NCI-H748 treated with DMSO at 0.1 percent for 48 hours (cell line): Measurements from ENCODE around the gene TNFRSF1A.

Source experiments
- DNase-seq: peaks from one replicate; lab custom pipeline; 2025; lab: John Stamatoyannopoulos, UW

The TNFRSF1A gene

GRCh38 chr12:6336889-6337853 is 4.7 kb downstream of the TNFRSF1A start:
- no peak for DNase-seq

- no peak for DNase-seq
These were observed 5.6 kb downstream of the TNFRSF1A start for GRCh38 chr12:6336079-6336888.

DNA sequence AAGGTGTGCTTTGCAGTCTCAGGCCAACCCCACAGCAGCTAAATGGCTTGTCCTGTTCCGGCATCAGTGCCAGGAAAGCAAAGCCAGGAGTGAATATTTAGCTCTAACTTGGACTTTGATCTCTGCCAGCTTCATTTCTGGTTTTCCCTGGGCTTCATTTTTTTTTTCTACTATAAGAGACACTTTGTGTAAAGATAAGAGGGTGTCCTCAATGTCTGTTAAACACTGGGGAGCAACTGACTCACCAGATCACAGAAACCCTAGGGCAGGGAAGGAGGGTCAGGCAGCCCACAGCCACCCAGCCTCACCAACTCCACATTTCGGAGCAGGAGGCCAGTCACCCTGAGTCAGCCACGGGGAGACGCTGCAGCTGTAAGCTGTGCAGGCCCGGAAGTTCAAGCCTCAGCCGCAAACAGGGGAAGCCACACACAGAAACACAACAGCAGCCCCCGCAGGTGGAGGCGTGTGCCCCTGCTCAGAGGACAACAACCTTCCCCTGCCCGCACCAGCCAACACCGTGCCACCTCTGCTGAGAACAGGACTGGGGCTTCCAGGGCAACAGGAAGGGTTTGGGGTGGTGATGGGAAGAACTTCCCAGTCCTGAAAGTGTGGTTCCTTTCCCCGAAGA is 6.3 kb downstream of the TNFRSF1A start:
- DNase-seq = no peak

GRCh38 chr12:6334940-6335450 is 6.9 kb downstream of the TNFRSF1A start:
- DNase-seq = no peak

DNA sequence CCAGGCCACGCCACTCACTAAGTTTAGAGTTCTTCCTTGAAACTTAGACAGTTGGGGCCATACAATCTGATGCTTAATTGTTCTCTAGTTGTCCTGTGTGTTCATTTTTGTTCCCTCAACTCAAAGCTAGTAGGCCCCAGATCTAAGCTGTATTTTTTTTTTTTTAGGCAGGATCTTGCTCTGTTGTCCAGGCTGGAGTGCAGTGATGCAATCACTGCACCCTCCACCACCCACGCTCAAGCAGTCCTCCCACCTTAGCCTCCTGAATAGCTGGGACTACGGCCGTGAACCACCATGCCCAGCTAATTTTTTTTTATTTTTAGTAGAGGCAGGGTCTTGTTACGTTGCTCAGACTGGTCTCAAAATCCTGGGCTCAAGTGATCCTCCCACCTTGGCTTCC is 7.5 kb downstream of the TNFRSF1A start:
- DNase-seq = no peak

DNA sequence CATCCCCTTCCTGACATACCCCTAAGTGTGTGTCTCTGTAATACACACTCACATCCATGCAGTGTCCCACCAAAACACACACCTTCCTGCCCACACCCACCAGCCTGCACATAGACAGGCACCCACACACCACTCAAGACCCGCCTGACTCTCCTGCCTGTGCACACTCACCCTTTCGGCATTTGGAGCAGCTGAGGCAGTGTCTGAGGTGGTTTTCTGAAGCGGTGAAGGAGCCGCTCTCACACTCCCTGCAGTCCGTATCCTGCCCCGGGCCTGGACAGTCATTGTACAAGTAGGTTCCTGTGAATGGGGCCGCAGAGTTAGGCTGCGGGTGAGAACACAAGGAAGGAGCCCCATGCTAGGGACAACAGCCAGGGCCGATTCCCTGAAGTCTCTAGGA is 8.3 kb downstream of the TNFRSF1A start:
- no peak for DNase-seq

DNA sequence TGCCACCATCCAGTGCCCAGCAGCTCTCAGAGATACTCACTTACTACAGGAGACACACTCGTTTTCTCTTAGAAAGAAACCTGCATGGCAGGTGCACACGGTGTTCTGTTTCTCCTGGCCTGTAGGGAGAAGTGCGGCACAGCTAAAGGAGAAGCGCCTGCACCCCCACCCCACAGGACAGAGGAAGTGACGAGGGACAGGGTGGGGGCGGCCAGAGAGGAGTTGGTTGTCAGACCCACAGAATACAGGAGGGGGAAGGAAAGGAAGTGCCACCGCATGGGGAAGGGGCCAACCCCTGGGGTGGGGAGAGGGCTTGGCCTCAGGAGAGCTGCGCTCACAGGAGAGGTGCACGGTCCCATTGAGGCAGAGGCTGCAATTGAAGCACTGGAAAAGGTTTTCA is 8.8 kb downstream of the TNFRSF1A start:
- no peak for DNase-seq

- DNase-seq = no peak
These were observed 9.4 kb downstream of the TNFRSF1A start for GRCh38 chr12:6332459-6332858.

DNA sequence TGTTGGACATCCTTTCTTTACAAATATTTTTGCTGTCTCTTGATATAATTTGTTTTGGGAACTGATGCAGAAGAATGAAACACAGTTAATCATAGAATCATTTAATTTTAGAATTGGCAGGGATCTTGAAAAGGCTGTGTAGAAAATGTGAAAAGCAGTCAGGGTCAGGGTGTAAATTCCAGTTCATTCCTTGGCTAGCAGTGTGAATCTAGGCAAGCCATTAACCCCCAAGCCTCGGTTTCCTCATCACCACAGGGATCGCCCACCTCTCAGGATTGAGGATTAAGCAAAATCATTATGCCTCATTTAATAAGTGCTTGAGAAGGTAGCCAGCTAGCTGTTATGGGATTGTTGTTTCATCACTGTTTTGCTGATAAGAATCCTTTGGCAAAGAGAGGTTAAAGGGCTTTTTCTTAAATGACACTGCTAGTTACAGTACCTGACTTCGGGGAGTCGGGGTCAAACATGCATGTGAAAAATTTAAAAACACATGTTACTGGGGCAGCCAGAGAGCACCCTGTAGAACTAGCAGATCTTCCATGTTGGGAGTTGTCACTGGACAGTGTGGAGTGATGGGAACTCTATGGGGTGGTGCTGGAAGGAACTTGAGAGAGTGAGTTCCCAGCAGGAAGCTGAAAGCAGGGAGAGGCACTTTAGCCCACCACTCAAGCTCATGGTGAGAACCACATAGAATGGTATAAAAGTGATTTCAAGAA is 10.7 kb downstream of the TNFRSF1A start:
- DNase-seq = no peak

DNA sequence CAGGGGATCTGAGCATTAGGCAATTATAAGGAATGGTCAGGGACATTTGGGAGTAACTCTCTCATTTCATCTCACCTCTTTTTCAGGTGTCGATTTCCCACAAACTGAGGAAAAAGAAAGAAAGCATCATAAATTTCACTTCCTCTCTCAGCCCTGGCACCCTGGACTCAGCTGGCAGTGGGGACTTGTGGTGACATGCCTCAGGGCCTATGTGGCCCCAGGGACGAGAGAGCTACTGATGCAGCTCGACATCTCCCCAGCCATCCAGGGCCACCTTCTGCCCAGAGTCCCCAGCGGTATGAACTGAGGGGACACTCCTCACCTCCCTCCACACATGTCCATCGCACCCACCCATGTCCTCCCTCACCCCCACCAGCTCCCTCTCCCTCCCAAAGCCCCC is 11.7 kb downstream of the TNFRSF1A start:
- no peak for DNase-seq

DNA sequence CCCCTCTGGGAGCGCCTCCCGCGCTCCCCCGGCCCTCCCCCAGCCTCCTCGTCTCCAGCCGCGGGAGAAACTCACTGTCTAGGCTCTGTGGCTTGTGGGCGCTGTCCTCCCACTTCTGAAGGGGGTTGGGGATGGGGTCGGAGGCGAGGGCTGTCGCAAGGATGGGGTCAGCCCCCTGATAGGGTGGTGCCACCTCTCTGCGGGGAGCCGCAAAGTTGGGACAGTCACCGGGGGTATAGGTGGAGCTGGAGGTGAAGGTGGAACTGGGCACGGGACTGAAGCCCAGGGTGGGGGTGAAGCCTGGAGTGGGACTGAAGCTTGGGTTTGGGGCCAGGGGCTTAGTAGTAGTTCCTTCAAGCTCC is 12.2 kb downstream of the TNFRSF1A start:
- no peak for DNase-seq

- DNase-seq = no peak
These were observed 12.8 kb downstream of the TNFRSF1A start for GRCh38 chr12:6328945-6329702.

GRCh38 chr12:6328045-6328779 is 13.7 kb downstream of the TNFRSF1A start:
- DNase-seq = no peak

DNA sequence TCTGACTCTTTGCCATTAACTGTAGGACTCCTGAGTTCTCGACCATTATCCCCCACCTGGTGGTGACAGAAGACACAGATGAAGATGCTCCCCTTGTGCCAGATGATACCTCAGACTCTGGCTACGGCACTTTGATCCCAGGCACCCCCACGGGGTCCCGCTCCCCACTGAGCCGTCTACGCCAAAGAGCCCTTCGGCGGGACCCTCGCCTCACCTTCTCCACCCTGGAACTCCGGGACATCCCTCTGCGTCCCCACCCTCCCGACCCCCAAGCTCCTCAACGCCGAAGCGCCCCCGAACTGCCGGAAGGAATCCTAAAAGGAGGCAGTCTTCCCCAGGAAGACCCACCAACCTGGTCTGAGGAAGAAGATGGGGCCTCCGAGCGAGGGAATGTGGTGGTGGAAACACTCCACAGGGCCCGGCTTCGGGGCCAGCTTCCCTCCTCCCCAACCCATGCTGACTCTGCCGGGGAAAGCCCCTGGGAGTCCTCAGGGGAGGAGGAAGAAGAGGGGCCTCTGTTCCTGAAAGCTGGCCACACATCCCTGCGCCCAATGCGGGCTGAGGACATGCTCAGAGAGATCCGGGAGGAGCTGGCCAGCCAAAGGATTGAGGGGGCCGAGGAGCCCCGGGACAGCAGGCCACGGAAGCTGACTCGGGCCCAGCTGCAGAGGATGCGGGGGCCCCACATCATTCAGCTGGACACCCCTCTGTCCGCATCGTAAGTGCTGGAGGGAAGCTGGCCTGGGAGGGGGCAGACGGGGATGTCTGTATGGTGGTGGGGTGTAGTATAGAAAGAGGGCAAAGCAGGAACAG is 14.4 kb downstream of the TNFRSF1A start:
- DNase-seq = no peak

DNA sequence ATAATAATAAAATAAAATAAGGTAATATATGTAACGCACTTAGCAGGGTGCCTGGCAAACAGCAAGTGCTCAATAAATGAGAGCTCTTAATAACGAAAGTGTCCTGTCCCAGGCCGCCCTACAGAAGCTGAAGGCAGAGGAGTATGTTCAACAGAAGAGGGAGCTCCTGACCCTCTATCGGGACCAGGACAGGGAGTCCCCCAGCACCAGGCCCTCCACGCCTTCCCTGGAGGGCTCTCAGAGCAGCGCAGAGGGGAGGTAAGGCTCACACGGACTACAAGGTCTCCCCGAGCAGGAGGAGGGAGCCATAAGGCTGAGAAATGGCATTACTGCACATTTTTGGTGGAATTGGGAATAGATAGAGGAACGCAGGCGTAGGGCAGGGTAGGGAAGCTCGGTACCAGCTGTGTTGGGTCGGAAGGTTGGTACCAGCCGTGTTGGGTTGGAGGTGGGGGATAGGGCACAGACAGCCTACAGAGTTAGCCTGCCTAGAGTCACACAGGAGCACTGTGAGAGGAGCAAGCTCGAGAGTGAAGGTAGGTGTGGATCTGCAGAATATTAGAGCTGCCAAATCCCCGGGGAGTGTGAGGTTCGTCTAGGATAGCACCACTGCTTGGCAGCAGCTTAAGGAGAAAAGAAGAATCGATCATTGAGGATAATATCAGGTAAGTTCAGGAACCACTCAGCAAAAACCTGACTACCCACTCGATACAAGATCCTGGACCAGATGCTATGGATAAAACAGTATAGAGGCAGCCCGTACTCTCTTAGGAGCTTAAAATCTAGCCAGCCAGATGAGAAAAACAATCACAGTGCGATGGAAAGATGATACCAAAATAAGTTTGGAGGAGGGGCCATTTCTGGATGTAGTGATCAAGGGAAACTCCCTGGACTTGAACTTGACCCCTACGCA is 15.3 kb downstream of the TNFRSF1A start:
- DNase-seq = no peak

DNA sequence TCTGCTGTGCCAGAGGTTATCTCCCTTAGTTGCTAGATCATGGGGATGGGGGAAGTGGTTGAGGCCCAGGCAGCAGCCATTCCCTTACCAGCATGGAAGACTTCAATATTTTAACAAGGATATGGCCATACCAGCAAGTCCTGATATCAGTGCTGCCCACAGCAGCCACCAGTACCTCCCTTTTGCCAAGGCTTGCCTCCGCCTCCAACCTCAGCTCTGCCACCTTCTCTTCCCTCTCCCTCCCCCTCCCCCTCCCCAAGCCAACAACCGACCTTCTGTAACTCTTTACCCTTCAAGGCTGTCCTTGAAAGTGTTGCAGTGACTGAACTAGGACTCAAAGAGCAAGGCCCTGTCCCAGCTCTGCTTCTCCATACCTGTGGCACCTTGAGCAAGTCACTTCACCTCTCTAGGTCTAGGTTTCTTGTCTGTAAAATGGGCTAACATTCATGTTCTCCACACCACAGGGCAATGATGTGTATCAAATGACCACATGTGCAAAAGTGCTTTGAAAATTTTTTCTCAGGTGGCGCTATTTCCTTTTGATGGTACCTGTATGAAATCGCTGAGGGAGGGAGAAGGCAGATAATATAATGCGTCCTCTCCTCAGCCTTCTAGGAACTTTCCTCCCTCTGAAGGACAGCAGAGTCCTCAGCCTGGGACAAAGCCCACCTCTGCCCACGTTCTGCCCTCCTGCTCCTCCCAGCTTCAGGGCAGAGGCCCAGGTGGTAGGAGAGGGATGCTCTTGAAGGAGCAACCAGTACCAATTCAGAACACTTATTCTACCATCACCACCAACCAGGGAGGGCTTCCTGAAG is 16.7 kb downstream of the TNFRSF1A start:
- no peak for DNase-seq

DNA sequence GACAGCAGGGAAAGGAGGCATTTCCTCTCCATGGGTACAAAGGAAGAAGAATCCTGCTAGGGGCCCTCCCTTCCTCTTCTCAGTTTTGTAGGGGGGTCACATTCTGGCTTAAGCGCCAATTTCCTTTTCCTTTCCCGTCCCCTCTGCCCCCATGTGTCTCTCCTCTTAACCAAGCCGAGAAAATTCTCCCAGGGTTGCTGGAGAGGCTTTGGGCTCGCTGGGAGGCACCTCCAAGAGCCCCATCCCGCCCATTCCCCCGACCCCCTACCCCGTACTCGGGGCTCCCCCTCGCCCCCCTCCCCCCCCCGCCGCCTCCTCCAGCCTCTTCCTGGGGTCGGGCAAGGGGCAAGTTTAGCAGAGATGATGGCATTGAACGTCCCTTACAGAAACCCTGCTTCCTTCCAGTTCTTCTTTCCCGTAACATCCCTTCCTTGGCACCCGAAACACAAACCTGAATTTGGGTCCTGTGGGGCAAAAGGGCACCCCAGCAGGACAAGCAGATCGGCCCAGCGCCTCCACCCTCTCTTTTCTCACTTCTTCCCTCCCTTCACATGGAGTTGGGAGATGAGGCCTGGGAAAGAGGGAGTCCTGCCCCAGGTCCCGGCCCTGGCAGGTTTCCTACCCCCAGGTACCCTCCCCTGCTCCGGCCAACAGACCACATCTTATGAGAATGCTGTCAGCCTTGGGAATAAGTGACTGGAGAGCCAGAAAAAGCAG is 17.7 kb downstream of the TNFRSF1A start:
- DNase-seq = no peak
